IPS-20b (cell line): ENCODE results near the gene LILRB5.
"Not testable (repeated sequence)": the region's sequence is repeated elsewhere in the genome, so short reads cannot be mapped to it uniquely, and the experiment has no call there.

ENCODE experiments used
- H3K27ac ChIP-seq: one replicate; pipeline ENCODE4 v1.5.1; 2013; ENCODE audit warnings: low read length
- H3K27me3 ChIP-seq: 2 replicates; pipeline ENCODE4 v1.6.1; 2013; ENCODE audit warnings: mild to moderate bottlenecking, low read length, inconsistent platforms; ENCODE audit not compliant: insufficient read depth
- H3K36me3 ChIP-seq: 2 replicates; pipeline ENCODE4 v1.6.1; 2013; ENCODE audit warnings: low read depth, mild to moderate bottlenecking, inconsistent platforms, low read length, moderate library complexity; ENCODE audit not compliant: insufficient read depth
- H3K4me1 ChIP-seq: 2 replicates; pipeline ENCODE4 v1.6.1; 2013; ENCODE audit warnings: mild to moderate bottlenecking, control low read depth, inconsistent platforms, low read length, moderate library complexity; ENCODE audit not compliant: insufficient read depth
- H3K4me3 ChIP-seq: 2 replicates; pipeline ENCODE4 v1.5.1; 2013; ENCODE audit warnings: mild to moderate bottlenecking, low read length, inconsistent platforms
- H3K9ac ChIP-seq: 2 replicates; pipeline ENCODE4 v1.6.1; 2013; ENCODE audit warnings: low read depth, mild to moderate bottlenecking, inconsistent platforms, low read length, moderate library complexity
- H3K9me3 ChIP-seq: 2 replicates; pipeline ENCODE4 v1.6.1; 2013; ENCODE audit warnings: mild to moderate bottlenecking, low read depth, low read length, inconsistent platforms; ENCODE audit not compliant: insufficient read depth

The LILRB5 gene

GRCh38 chr19:54217517-54218247 lies 39.4 kb downstream of the LILRB5 start:
- not testable (repeated sequence) for H3K4me1 ChIP-seq, H3K27ac ChIP-seq, H3K4me3 ChIP-seq, H3K9ac ChIP-seq, H3K27me3 ChIP-seq, H3K36me3 ChIP-seq, H3K9me3 ChIP-seq

DNA sequence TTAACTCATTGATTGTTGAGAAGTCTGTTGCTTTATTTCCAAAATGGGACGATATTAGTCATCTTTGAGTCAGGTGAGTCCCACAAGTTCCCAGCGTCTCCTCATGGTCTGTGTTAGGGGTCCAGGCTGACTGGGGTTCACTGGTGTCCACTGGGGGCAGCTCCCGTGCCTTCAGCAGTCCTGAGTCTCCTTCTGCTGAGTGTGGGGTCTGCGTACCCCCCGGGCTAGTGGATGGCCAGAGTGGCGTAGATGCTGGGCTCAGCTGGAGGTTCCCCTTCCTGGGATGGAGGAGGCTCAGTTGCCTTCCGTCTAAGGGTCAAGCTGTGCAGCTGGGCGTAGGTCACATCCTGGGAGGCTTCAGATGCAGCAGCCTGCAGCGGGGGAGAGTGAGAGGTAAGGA lies 40.2 kb downstream of the LILRB5 start:
- Histone ChIP-seq H3K4me3 (no peak overlapping the region), H3K36me3 (peaks cover 5% of the 10 kb centered on the region; the same call in 1 of the 2 replicates), H3K9me3 (no peaks in the 10 kb centered on the region), H3K4me1 (no peaks in the 10 kb centered on the region), H3K27ac (no peak overlapping the region), H3K27me3 (no peaks in the 10 kb centered on the region), H3K9ac (no peak overlapping the region)

DNA sequence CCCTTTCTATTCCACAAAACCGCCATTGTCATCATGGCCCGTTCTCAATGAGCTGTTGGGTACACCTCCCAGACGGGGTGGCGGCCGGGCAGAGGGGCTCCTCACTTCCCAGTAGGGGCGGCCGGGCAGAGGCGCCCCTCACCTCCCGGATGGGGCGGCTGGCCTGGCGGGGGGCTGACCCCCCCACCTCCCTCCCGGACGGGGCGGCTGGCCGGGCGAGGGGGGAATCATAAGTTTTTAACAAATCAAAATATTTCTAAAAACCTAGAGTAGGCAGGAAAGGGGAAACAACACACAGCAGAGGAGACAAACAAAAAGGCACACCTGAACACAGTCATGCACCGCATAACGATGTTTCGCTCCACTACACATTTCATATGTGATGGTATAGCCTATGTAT lies 42.3 kb downstream of the LILRB5 start:
- H3K4me1 ChIP-seq, H3K9me3 ChIP-seq, H3K9ac ChIP-seq, H3K27ac ChIP-seq, H3K4me3 ChIP-seq, H3K36me3 ChIP-seq, H3K27me3 ChIP-seq: not testable (repeated sequence)

- H3K27me3 ChIP-seq, H3K4me3 ChIP-seq, H3K36me3 ChIP-seq, H3K9me3 ChIP-seq, H3K9ac ChIP-seq, H3K4me1 ChIP-seq, H3K27ac ChIP-seq: not testable (repeated sequence)
Observed at GRCh38 chr19:54214217-54214616, 42.9 kb downstream of the LILRB5 start.

GRCh38 chr19:54211235-54211634 lies 45.8 kb downstream of the LILRB5 start:
- Histone ChIP-seq H3K27me3 (no peaks in the 10 kb centered on the region), H3K9me3 (no peaks in the 10 kb centered on the region), H3K4me1 (no peaks in the 10 kb centered on the region), H3K4me3 (no peak overlapping the region), H3K36me3 (peaks cover 28% of the 10 kb centered on the region), H3K9ac (no peak overlapping the region), H3K27ac (no peak overlapping the region)

DNA sequence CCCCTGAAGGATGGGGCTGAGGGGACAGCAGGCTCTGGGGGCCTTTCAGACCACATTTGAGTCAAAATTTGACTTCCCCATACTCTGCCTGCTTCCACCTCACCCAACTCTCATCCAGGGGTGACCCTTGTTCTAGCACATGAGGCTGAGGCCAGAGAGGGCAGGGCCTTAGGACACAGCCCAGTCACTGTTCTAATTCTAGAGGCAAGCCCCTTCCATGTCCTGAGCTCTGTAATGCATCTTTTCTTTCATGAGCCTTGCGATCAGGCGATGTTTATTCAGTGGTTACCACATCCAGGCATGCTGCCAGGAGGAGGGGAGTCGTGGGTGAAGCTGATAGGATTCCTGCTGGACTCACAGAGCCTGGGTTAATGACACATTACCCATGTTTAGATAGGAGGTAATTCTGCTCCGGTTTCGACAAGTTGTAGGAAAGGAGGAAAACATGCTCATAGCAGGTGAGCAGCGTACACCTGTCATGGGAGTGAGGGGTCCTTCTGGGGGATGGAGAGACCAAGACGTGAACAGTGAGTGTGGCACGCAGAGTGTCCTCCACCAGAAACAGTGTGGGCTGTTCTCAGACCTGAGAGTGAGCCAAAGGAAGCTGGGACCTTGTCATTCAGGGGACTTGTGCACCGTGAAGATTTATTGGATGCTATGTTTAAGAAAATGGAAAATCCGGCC lies 47.1 kb downstream of the LILRB5 start:
- no peak overlapping the region for H3K4me3 ChIP-seq
- H3K4me1 ChIP-seq = peaks cover 6% of the 10 kb centered on the region; the same call in 1 of the 2 replicates
- H3K9me3 ChIP-seq = no peaks in the 10 kb centered on the region
- no peak overlapping the region for H3K9ac ChIP-seq
- no peaks in the 10 kb centered on the region for H3K27me3 ChIP-seq
- H3K27ac ChIP-seq = no peak overlapping the region
- H3K36me3 ChIP-seq = peaks cover 41% of the 10 kb centered on the region

- H3K27ac ChIP-seq = no peak overlapping the region
- H3K4me3 ChIP-seq = no peak overlapping the region
- no peaks in the 10 kb centered on the region for H3K9me3 ChIP-seq
- H3K36me3 ChIP-seq = peaks cover 48% of the 10 kb centered on the region
- H3K9ac ChIP-seq = no peak overlapping the region; the same call in 1 of the 2 replicates
- H3K27me3 ChIP-seq = no peaks in the 10 kb centered on the region
- H3K4me1 ChIP-seq = peaks cover 9% of the 10 kb centered on the region; the same call in 1 of the 2 replicates
Observed at GRCh38 chr19:54209058-54209810, 47.8 kb downstream of the LILRB5 start.

- Histone ChIP-seq H3K9ac (no peak overlapping the region), H3K9me3 (no peaks in the 10 kb centered on the region), H3K27me3 (no peaks in the 10 kb centered on the region), H3K36me3 (peaks cover 53% of the 10 kb centered on the region), H3K27ac (no peak overlapping the region), H3K4me3 (no peak overlapping the region), H3K4me1 (peaks cover 9% of the 10 kb centered on the region; the same call in 1 of the 2 replicates)
Observed at GRCh38 chr19:54208784-54209057, 48.4 kb downstream of the LILRB5 start.

- H3K9ac ChIP-seq = 0 out of 2 replicates have a peak overlapping the region, but pooled peaks have one; percentile 19
- H3K4me3 ChIP-seq = no peak overlapping the region
- H3K9me3 ChIP-seq = no peaks in the 10 kb centered on the region
- peaks cover 59% of the 10 kb centered on the region for H3K36me3 ChIP-seq
- no peak overlapping the region for H3K27ac ChIP-seq
- peaks cover 10% of the 10 kb centered on the region for H3K4me1 ChIP-seq
- H3K27me3 ChIP-seq = no peaks in the 10 kb centered on the region
Observed at GRCh38 chr19:54207983-54208783, 48.9 kb downstream of the LILRB5 start.

- Histone ChIP-seq H3K36me3 (peaks cover 64% of the 10 kb centered on the region), H3K4me1 (peaks cover 15% of the 10 kb centered on the region), H3K9me3 (no peaks in the 10 kb centered on the region), H3K27me3 (no peaks in the 10 kb centered on the region), H3K27ac (no peak overlapping the region), H3K4me3 (no peak overlapping the region), H3K9ac (0 out of 2 replicates have a peak overlapping the region, but pooled peaks have one; percentile 19)
Observed at GRCh38 chr19:54207676-54207982, 49.4 kb downstream of the LILRB5 start.

DNA sequence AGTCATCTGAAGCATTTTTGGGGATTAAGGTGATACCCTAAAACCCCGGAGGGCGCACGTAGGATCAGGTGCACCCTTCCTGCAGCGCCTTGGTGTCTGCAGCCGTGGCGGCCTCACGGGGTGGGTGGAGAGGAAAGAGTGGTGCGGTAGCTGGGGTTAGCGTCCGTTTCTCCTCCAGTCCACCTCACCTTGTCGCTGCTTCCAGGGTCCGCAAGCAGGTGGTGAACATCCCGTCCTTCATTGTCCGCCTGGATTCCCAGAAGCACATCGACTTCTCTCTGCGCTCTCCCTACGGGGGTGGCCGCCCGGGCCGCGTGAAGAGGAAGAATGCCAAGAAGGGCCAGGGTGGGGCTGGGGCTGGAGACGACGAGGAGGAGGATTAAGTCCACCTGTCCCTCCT lies 49.9 kb downstream of the LILRB5 start:
- not testable (repeated sequence) for H3K4me3 ChIP-seq, H3K27me3 ChIP-seq, H3K9me3 ChIP-seq, H3K9ac ChIP-seq, H3K27ac ChIP-seq
- Histone ChIP-seq H3K4me1 (peaks cover 20% of the 10 kb centered on the region), H3K36me3 (peaks cover 68% of the 10 kb centered on the region)
